HepG2 (cell line): Measurements from ENCODE around the gene PIM1. TPM values are rescaled to one million over a fixed set of nuclear protein-coding genes. Genes with fewer than 3 reads are reported as not detected.

Experiments used
- ASH2L ChIP-seq: fragments of 300-600, 200-600 bp; sonication (generic); IDR thresholded peaks from 2 replicates; pipeline ENCODE4 v1.7.0; 2017; ENCODE audit warnings: low read depth, mild to moderate bottlenecking, moderate library complexity, mixed read lengths, low read length; ENCODE audit not compliant: insufficient read length
- ATF5 ChIP-seq: sonication (generic); formaldehyde crosslinking; IDR thresholded peaks from 2 replicates; pipeline ENCODE4 v1.4.0; 2020; ENCODE audit warnings: mild to moderate bottlenecking, low read depth, missing genetic modification reagents
- FOXP1 ChIP-seq, 2 experiments: fragments of 450-650 bp in 1 of 2; IDR thresholded peaks; 2 replicates each; pipeline ENCODE4 v1.6.1; 2017 to 2018; ENCODE audit warnings: antibody characterized with exemption in 1 of 2
- HNRNPH1 ChIP-seq: fragments of 200-400 bp; formaldehyde crosslinking; optimal IDR thresholded peaks from 2 replicates; pipeline ENCODE3; 2017; ENCODE audit warnings: mild to moderate bottlenecking, low read depth, low read length
- KIAA2018 ChIP-seq: sonication (generic); formaldehyde crosslinking; IDR thresholded peaks from 2 replicates; pipeline ENCODE4 v1.5.0; 2020; ENCODE audit warnings: mild to moderate bottlenecking, missing genetic modification reagents, borderline replicate concordance
- KLF12 ChIP-seq: sonication (generic); formaldehyde crosslinking; IDR thresholded peaks from 2 replicates; pipeline ENCODE4 v1.4.0; 2020; ENCODE audit warnings: missing genetic modification reagents, borderline replicate concordance
- PAWR ChIP-seq: sonication (generic); formaldehyde crosslinking; IDR thresholded peaks from 2 replicates; pipeline ENCODE4 v1.4.0; 2020; ENCODE audit warnings: missing genetic modification reagents, mild to moderate bottlenecking, borderline replicate concordance
- SIX1 ChIP-seq: sonication (generic); formaldehyde crosslinking; IDR thresholded peaks from 2 replicates; pipeline ENCODE4 v1.4.0; 2020; ENCODE audit warnings: missing genetic modification reagents, borderline replicate concordance
- SMC3 ChIP-seq: IDR thresholded peaks from 2 replicates; pipeline ENCODE4 v1.6.1; 2011; ENCODE audit warnings: low read length, improper control_type of control experiment
- SNAPC2 ChIP-seq: sonication (generic); formaldehyde crosslinking; IDR thresholded peaks from 2 replicates; pipeline ENCODE4 v1.8.1; 2022; ENCODE audit warnings: mild to moderate bottlenecking, missing genetic modification reagents
- SOX13 ChIP-seq, 3 experiments: fragments of 450-650 bp in 1 of 3; sonication (generic) in 1 of 3; formaldehyde crosslinking in 1 of 3; IDR thresholded peaks in 2 of 3; conservative IDR thresholded peaks in 1 of 3; 2 replicates each; pipeline versions ENCODE4 v1.5.0 to v1.6.1; 2016 to 2020; ENCODE audit warnings: antibody characterized with exemption in 1 of 3, mild to moderate bottlenecking in 1 of 3, missing compliant biosample characterization in 1 of 3, missing genetic modification reagents in 1 of 3, moderate library complexity in 1 of 3
- SYNCRIP ChIP-seq: fragments of 200-400 bp; formaldehyde crosslinking; IDR thresholded peaks from 2 replicates; pipeline ENCODE4 v1.6.1; 2018; ENCODE audit warnings: mild to moderate bottlenecking, low read depth, low read length; ENCODE audit not compliant: insufficient read depth
- ZBTB42 ChIP-seq: sonication (generic); formaldehyde crosslinking; IDR thresholded peaks from 2 replicates; pipeline ENCODE4 v1.5.0; 2020; ENCODE audit warnings: mild to moderate bottlenecking, missing genetic modification reagents
- ZNF414 ChIP-seq: sonication (generic); formaldehyde crosslinking; IDR thresholded peaks from 2 replicates; pipeline ENCODE4 v1.5.0; 2020; ENCODE audit warnings: missing genetic modification reagents
- ZNF724P ChIP-seq: sonication (generic); formaldehyde crosslinking; IDR thresholded peaks from 2 replicates; pipeline ENCODE4 v1.8.0; 2022; ENCODE audit warnings: missing genetic modification reagents, borderline replicate concordance
- polyA plus RNA-seq, 8 experiments: library from polyadenylated mRNA; depleted of rRNA in 3 of 8; stranded (reverse) in 7 of 8; unstranded in 1 of 8; fragments of >200 nt; fragmentation: Illumina TruSeq in 4 of 8; extraction: Trizol in 4 of 8; gene quantifications; 2 replicates each; pipeline versions ENCODE4 v1.2.1 to v1.2.3, GENCODE V29; 2011 to 2016; ENCODE audit warnings: low read depth in 4 of 8, missing spikeins in 1 of 8, mixed read lengths in 1 of 8; ENCODE audit not compliant: insufficient read depth in 1 of 8
- total RNA-seq, 5 experiments: library from RNA; depleted of rRNA; stranded (reverse); fragments of >200 nt; fragmentation: Illumina TruSeq; extraction: Trizol; gene quantifications; 2 replicates each; pipeline ENCODE4 v1.2.3, GENCODE V29; 2016; ENCODE audit warnings: low read depth in 1 of 5
- TF ChIP-seq, protein P1 (sequence below): sonication (generic); formaldehyde crosslinking; IDR thresholded peaks from 2 replicates; pipeline ENCODE4 v1.5.0; 2020; ENCODE audit warnings: mild to moderate bottlenecking, missing genetic modification reagents, moderate library complexity

The PIM1 gene
- total and polyA plus RNA-seq, 2 of the 13 experiments (the other 11 are each of a cell fraction or from before 2014, with no cell fraction given) = 29.4 to 117 TPM

GRCh38 chr6:37171970-37172812, 2.2 kb downstream of the PIM1 start (continued):
- TF ChIP-seq, protein P1, sequence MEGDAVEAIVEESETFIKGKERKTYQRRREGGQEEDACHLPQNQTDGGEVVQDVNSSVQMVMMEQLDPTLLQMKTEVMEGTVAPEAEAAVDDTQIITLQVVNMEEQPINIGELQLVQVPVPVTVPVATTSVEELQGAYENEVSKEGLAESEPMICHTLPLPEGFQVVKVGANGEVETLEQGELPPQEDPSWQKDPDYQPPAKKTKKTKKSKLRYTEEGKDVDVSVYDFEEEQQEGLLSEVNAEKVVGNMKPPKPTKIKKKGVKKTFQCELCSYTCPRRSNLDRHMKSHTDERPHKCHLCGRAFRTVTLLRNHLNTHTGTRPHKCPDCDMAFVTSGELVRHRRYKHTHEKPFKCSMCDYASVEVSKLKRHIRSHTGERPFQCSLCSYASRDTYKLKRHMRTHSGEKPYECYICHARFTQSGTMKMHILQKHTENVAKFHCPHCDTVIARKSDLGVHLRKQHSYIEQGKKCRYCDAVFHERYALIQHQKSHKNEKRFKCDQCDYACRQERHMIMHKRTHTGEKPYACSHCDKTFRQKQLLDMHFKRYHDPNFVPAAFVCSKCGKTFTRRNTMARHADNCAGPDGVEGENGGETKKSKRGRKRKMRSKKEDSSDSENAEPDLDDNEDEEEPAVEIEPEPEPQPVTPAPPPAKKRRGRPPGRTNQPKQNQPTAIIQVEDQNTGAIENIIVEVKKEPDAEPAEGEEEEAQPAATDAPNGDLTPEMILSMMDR (CRISPR knock-in tag) = peak; percentile 94
- peak; percentile 63; the same call in 1 of the 2 replicates for TF ChIP-seq KLF12 (CRISPR knock-in tag)
- TF ChIP-seq ZNF724P = no peak
- no peak for TF ChIP-seq ZBTB42
- no peak for TF ChIP-seq SYNCRIP
- TF ChIP-seq HNRNPH1 = no peak
- TF ChIP-seq KIAA2018 (CRISPR knock-in tag) = no peak
- TF ChIP-seq SOX13 (IDR thresholded peaks at IDR 0.05) = peak; percentile 80
- peak; percentile 89 to 95 for TF ChIP-seq SOX13 (CRISPR knock-in tag; conservative IDR thresholded peaks at IDR 0.05 in 1 of 2, IDR thresholded peaks at IDR 0.05 in 1 of 2)
- TF ChIP-seq PAWR (CRISPR knock-in tag) = no peak
- no peak for TF ChIP-seq ATF5 (CRISPR knock-in tag)
- peak; percentile 79 for TF ChIP-seq ZNF414 (CRISPR knock-in tag)
- peak; percentile 84 for TF ChIP-seq FOXP1 (IDR thresholded peaks at IDR 0.05)
- peak; percentile 93 for TF ChIP-seq FOXP1 (CRISPR knock-in tag; IDR thresholded peaks at IDR 0.05)
- TF ChIP-seq SMC3 = peak; percentile 100
- TF ChIP-seq ASH2L = peak; percentile 18
- TF ChIP-seq SNAPC2 (CRISPR knock-in tag) = peak; percentile 47; the same call in 1 of the 2 replicates
- TF ChIP-seq SIX1 = peak; percentile 87; the same call in 1 of the 2 replicates
